Cortex of kidney (tissue), 1 donor: ENCODE measurements around the gene TECPR1.

Experiments used
- DNase-seq: peaks from one replicate; lab custom pipeline; 2025; lab: John Stamatoyannopoulos, UW

The TECPR1 gene

GRCh38 chr7:98284335-98285036 lies 32.5 kb upstream of the TECPR1 start:
- DNase-seq, result no peak

DNA sequence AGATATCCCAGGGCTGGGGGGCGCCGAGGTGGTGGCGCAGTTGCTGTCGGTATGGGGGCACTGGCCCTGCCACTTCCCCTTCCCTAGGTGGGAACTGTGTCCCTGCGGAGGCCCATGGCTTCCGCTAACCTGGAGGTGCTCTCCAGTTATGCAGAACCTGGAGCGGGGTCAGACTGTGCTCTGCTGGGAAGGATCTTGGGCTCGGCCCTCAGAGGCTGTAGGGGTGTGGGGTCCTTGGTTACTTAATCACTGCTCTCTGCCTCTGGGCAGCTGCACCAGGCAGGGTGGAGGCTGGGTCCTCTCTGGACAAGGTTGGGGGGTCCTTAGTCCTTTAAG lies 31.8 kb upstream of the TECPR1 start:
- DNase-seq, result no peak

DNA sequence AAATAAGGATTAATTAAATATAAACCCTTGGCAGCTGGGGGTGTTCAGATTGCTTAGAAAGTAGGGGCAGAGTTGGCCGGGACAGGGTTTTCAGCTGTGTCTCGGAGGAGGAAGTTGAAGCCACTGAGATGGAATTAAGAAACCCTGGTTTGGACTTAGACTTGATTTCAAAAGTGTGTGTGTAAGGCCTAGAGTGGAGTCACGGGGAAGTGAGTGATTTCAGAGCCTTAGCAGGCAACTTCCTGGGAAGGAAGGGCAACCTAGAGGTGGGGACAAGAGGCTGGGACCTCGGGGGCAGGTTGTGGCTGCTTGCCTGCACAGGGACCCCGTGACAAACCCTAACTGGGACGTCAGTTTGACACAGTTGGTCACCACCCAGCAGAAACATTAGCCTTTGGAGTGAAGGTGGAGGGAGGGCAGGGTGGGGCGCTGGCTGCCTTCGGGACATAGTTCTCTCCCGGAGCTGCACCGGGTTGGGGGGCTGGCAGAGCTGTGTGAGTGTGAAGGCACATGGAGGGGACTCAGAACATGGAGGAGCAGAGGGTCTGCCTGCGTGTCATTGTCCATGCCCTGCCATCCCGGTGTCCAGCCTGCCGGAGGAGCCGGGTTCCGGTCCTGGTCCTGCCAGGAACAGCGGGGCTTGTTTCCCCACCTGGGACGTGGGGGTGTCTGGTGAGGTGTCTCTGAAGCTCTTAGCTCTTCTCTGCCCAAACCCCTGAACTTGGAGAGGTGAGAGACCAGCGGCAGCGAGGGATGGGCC lies 31.3 kb upstream of the TECPR1 start:
- DNase-seq, result no peak

DNA sequence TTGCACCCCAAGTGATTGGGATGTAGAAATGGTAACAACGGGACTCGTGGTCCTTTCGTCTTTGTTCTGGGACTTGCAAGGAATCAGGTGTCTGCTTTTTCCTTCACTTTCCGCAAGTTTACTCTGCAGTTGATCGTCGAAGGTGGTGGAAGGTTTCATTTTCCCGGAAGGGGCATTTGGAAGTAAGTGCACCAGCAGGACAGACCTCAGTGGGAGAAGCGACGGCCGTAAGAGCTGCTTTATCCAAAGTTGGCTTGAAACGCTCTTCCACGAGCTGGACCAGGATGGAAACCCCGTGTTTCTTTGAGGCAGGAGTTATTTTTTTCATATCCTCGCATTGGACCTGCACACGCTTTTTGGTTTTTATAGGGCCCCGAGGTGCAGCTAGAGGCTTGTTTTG lies 30.7 kb upstream of the TECPR1 start:
- no peak for DNase-seq

GRCh38 chr7:98281757-98282606 lies 29.9 kb upstream of the TECPR1 start:
- no peak for DNase-seq

GRCh38 chr7:98280791-98281756 lies 29.0 kb upstream of the TECPR1 start, which contains the start of gene BRI3:
TSS of gene BRI3 (plus strand) at chr7:98281686. CDS start at chr7:98281796, 110 bp downstream.
- no peak for DNase-seq

- no peak for DNase-seq
These were observed 28.3 kb upstream of the TECPR1 start for GRCh38 chr7:98280296-98280695.

GRCh38 chr7:98278936-98279335 lies 26.9 kb upstream of the TECPR1 start:
- no peak for DNase-seq

- DNase-seq, result no peak
These were observed 26.4 kb upstream of the TECPR1 start for GRCh38 chr7:98278408-98278807.

GRCh38 chr7:98276241-98276761 lies 24.3 kb upstream of the TECPR1 start:
- DNase-seq, result no peak

DNA sequence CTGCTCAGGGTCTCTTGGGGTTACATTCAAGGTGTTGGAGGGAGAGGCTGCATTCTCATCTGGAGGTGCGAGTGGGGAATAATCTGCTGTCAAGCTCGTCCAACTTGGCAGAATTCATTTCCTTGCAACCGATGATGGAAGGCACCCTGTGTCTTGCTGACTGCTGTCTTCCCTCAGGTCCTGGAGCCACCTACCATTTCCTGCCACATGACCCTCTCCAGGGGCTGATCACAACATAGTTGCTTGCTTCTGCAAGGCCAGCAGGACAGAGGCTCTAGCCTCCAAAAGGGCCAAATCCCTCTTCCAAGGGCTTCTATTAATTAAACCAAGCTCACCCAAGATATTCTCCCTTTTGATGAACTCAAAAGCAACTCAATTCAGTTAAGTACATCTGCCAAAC lies 15.3 kb upstream of the TECPR1 start:
- no peak for DNase-seq

DNA sequence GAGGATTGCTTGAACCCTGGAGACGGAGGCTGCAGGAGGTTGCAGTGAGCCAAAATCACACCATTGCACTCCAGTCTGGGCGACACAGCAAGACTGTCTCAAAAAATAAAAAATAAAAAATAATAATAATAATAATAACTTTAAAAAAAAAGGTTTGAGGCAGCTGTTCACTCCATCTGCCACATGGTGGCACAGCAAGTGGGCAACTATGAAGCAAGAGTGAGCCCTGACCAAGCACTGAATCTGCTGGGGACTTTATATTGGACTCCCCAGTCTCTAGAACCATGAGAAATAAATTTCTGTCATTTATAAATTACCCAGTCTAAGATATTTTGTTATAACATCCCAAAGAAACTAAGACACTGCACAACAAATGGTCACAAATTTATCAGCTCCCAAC lies 14.8 kb upstream of the TECPR1 start:
- DNase-seq, result no peak

- DNase-seq, result no peak
These were observed 13.8 kb upstream of the TECPR1 start for GRCh38 chr7:98265841-98266271.

DNA sequence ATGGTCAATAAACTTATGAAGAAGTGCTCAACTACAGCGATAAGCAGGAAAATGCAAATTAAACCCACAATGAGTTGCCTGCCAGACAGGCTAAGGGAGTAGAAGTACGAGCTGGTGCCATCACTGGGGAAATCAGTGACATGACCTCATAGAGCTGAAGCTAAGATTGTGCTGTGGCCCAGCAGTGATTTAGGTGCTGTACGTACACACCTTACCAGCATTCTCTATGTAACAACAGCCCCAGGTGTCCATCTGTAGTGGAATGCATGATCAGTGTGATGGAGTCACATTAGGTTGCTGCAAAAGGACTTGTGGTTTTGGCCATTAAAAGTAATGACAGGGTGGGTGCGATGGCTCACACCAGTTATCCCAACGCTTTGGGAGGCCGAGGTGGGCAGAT lies 5.7 kb upstream of the TECPR1 start:
- DNase-seq, result no peak

DNA sequence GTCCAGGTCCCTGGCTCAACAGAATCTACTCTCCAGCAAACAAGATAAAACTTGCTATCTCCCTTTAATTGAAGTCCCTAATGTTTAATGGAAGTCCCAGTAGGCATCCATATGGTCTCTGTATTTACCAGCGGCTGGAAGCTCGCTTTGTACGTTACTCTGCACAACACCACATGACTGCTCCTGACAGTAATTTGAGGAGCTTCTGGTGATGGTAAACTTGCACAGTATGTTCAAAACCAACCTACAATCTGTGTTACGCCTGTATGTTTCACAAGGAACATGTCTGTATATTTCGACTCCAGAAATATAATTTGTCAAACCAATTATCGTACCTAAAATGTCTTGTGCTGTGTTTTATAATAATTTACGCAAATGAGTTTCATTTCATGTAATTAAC lies 4.4 kb upstream of the TECPR1 start:
- DNase-seq, result no peak

DNA sequence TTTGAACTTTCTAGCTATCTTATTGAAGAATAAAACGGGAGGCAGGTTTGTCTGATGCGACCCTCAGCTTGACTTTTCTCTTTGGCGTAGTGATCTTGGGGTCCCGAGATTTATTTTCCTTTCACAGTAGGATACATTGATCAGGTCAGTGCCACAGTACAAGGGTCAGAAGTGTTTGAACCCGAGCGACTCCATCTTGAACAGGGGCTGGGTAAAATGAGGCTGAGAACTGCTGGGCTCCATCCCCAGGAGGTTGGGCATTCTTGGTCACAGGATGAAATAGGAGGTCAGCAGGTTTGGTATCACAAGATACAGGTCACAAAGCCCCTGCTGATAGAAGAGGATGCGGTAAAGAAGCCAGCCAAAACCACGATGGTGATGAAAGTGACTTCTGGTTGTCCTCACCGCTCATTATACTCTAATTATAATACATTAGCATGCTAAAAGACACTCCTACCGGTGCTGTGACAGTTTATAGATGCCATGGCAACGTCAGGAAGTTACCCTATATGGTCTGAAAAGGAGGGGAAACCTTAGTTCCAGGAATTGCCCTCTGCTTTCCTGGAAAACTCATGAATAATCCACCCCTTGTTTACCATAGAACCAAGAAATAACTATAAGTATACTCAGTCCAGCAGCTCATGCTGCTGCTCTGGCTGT lies 3.0 kb upstream of the TECPR1 start:
- no peak for DNase-seq

DNA sequence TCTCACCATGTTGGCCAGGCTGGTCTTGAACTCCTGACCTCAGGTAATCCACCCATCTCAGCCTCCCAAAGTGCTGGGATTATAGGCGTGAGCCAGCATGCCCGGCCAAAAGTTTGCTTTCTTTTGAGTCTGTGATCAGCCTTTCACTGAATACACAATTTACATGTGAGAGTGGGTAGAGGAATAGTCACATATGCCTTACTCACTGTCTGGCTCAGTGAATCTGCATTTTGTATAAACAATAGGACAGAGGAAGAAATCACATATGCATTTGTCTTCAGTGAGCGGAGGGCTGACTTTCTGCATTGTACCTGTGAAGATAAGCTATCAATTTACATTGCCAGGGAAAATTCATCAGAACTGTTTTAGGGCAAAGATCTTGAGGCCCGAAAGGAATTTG lies 2.5 kb upstream of the TECPR1 start:
- DNase-seq, result no peak

GRCh38 chr7:98252425-98253054 lies 508 bp upstream of the TECPR1 start:
- DNase-seq, result no peak

GRCh38 chr7:98251231-98251600 lies 816 bp downstream of the TECPR1 start:
- DNase-seq, result no peak

DNA sequence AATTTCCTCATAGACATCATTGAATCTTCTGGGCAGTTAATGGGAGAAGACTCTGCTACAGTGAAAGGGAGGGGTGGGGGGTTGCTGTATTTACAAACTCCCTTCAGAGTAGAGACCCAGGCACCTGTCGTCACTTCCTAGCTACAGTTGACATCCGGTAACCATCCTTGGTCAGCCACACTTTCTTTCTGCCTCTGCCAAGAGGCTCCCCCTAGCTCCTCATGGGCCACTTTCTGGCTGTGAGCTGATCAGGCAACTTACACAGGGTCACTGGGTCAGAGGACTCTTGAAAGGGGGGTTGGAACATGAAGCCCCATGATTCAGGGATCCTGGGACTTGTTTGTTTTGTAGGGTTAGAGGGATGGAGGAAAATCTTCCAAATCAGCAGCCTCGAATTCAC lies 1.2 kb downstream of the TECPR1 start:
- no peak for DNase-seq
